Sigmoid colon (tissue), 4 donors: ENCODE data around the gene TMEM106C.

Source experiments
- CTCF ChIP-seq, 4 experiments: fragments of 450-650 bp in 3 of 4; fragments of 200-600 bp in 1 of 4; IDR thresholded peaks; one replicate each; pipeline ENCODE4 v1.5.1; 2016 to 2019; ENCODE audit warnings: antibody characterized with exemption in 4 of 4, mild to moderate bottlenecking in 3 of 4, moderate library complexity in 2 of 4
- EP300 ChIP-seq, 4 donors: sonication (generic); formaldehyde crosslinking; IDR thresholded peaks; one replicate each; pipeline ENCODE4 v1.6.1; 2017; ENCODE audit warnings: antibody characterized with exemption in 4 of 4
- POLR2A ChIP-seq, 2 donors: fragments of 450-650 bp; IDR thresholded peaks; one replicate each; pipeline ENCODE4 v1.6.1; 2016; ENCODE audit warnings: antibody characterized with exemption in 2 of 2, mild to moderate bottlenecking in 2 of 2, moderate library complexity in 2 of 2
- POLR2AphosphoS5 ChIP-seq, 4 donors: sonication (generic); formaldehyde crosslinking; IDR thresholded peaks; one replicate each; pipeline ENCODE4 v1.6.1; 2017; ENCODE audit warnings: antibody characterized with exemption in 4 of 4

- TF ChIP-seq CTCF (IDR thresholded peaks at IDR 0.05) (no peak), EP300 (IDR thresholded peaks at IDR 0.05) (no peak), POLR2A (IDR thresholded peaks at IDR 0.05) (no peak), POLR2AphosphoS5 (IDR thresholded peaks at IDR 0.05) (no peak)
These were observed 36.0 kb upstream of the TMEM106C start for GRCh38 chr12:47927346-47927745.
